NOMO-1 treated with DMSO at 0.1 percent for 48 hours (cell line): ENCODE results near the gene UCP3.

Experiments used
- DNase-seq: peaks from one replicate; lab custom pipeline; 2025; ENCODE audit not compliant: unreplicated experiment; lab: John Stamatoyannopoulos, UW

The UCP3 gene, protein sequence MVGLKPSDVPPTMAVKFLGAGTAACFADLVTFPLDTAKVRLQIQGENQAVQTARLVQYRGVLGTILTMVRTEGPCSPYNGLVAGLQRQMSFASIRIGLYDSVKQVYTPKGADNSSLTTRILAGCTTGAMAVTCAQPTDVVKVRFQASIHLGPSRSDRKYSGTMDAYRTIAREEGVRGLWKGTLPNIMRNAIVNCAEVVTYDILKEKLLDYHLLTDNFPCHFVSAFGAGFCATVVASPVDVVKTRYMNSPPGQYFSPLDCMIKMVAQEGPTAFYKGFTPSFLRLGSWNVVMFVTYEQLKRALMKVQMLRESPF

DNA sequence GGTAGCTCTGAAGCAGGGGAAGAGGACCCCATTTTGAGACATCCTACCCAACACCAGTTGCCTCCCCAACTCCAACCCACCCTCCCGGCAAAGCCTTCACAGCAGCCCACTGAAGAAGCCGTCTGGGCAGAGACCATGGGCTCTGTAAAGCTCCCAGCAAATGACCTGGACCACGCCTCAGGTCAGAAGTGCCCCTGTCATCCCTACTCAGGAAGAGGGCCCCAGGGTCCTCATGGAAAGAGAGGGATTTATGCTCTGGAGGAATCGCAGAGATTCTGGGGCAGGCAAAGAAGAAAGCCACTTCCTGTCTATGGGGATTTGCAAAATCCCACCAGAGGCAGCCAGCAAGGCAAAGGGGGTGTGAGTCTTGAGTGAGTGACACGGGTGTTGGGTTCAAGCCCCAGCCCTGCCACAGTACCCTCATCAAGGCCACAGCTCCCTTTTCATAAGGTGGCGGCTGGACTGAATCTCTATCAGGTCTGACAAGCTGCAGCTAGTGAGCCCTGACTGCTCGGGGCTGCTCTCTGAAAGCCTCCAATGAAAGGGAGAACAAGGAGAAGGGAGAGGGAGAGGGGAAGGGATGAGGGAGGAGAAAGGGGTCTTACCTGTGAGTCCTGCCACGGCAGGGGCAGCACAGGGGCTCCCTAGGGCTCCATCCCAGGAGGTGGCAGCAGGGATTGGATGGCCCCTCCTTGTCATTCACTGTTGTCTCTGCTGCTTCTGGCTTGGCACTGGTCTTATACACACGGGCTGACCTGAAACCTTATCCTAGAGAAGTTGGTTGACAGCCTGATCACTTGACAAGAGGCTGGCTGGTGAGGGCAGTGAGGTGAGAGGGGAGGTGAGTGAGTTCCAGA is at the start of gene UCP3:
Gene UCP3, minus strand, starts transcription at position 713 of the 857 bp plus-strand sequence. CDS start 2,043 bp downstream, outside the sequence.
- DNase-seq: no peak

DNA sequence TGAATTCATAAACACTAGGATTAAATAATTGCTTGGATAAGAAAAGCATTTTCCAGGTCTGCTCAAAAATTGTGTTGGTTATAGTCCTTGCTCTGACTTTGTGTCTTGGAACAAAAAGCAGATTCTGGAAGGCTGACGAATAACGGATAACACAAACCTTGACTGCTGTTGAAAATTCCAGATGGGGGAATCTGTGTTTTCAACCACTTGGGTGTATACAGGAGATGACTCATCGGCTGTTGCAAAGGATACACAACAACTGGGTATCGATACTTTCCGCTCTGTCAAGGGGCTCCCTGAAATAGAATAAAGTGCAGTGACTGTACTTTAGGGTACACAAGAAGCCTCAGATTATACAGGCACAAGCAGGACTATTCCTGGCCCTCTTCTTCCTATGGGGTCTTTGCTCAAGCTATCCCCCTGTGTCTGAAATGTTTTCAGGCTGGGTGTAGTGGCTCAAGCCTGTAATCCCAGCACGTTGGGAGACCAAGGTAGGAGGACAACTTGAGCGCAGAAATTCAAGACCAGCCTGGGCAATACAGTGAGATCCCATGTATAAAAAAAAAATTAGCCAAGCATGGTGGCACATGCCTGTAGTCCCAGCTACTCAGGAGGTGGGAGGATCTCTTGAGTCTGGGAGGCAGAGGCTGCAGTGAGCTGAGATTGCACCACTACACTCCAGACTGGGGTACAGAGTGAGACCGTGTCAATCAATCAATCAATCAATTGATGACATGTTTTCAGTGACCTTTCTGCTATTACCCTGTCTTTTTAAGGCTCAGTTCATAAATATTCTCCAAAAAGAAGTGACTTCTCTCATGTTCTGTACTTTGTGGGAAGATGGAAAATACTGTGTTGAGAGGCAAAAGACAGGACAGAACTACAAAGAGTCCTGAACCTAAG is 48.6 kb upstream of the UCP3 start:
- no peak for DNase-seq

DNA sequence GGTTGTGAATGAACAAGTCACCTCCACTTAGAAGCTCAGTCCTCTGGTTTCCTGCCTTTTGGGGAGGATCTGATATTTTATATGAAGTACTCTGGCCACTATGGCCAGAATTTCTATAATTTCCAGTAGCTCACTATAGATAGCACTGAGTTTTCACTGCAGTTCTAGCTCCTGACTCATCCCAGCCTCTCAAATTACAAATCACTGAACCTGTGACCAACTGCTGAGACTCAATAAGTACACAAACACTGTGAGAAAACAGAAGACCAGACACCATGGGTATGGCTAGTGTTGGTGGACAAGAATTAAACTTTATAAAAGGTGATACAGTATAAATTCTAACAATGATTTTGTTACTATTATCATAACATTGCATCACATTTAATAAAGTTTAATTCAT is 47.1 kb upstream of the UCP3 start:
- DNase-seq: no peak

DNA sequence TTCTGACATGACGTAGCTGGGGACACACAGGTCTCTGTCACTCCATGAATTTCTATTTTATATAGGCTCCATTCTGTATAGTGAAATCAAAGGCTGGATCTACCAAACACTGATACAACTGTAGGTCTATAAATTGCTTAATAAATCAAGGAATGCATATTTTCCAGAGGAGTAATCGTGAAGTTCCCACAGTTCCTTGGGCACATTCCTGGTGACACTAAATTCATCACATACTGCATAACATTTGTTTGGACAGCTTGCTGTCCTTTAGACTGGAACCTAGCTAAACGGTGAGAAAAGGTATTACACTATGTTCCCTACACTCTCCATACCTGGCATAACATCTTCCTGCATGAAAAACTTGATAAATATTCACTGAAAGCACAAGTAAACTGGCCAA is 41.6 kb upstream of the UCP3 start:
- DNase-seq: no peak

DNA sequence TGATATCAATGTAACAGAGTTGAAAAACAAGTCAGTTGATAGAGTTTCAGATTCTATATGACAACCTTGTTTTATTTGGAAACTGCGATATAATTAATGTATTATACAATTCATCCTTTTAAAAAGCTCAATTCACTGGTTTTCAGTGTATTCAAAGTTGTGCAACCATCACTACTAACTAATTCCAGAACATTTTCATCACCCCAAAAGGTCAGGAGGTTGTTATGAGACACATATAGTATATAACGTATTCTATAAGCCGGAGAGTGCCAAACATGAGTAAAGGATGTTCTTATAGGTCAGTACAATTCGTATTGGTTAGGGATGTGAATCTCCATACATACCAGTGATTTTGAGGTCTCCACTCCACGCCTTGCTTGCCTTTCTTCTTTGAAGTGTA is 40.1 kb upstream of the UCP3 start:
- DNase-seq: no peak

DNA sequence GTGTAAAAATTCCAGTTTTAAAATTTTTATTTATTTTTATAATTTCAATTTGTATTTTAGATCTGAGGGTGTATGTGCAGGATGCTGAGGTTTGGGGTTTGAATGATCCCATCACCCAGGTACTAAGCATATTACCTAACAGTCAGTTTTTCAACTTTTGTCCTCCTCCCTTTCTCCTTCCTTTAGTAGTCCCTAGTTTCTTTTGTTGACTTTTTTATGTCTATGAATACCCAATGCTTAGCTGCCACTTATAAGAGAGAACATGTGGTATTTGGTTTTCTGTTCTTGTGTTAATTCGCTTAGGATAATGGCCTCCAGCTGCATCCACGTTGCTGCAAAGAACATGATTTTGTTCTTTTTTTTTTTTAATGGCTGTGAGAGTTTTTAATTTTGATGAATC is 35.7 kb upstream of the UCP3 start:
- DNase-seq: no peak

- no peak for DNase-seq
These were observed 34.6 kb upstream of the UCP3 start for GRCh38 chr11:74043450-74043849.

- DNase-seq: no peak
These were observed 28.4 kb upstream of the UCP3 start for GRCh38 chr11:74037309-74037708.

GRCh38 chr11:74035264-74035663 is 26.4 kb upstream of the UCP3 start:
- no peak for DNase-seq

DNA sequence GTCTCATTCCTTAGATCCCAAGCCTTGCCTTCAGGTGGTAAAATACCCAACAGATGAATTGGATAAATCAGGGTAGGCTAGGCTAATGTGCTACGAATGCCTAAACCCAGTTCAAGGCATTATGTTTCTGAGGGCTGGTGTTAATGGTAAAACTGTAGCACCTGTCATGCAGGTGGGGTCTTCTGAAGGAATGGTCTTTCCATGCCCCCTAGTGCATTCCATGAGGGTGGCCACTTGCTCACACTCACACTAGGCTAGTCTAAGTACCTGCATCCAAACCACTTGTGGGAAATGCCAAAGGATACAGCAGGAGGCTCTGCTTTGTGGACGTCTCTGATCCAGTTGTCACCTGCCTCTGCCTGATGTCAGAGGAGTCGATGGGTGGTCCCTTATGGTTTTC is 24.2 kb upstream of the UCP3 start:
- DNase-seq: no peak

DNA sequence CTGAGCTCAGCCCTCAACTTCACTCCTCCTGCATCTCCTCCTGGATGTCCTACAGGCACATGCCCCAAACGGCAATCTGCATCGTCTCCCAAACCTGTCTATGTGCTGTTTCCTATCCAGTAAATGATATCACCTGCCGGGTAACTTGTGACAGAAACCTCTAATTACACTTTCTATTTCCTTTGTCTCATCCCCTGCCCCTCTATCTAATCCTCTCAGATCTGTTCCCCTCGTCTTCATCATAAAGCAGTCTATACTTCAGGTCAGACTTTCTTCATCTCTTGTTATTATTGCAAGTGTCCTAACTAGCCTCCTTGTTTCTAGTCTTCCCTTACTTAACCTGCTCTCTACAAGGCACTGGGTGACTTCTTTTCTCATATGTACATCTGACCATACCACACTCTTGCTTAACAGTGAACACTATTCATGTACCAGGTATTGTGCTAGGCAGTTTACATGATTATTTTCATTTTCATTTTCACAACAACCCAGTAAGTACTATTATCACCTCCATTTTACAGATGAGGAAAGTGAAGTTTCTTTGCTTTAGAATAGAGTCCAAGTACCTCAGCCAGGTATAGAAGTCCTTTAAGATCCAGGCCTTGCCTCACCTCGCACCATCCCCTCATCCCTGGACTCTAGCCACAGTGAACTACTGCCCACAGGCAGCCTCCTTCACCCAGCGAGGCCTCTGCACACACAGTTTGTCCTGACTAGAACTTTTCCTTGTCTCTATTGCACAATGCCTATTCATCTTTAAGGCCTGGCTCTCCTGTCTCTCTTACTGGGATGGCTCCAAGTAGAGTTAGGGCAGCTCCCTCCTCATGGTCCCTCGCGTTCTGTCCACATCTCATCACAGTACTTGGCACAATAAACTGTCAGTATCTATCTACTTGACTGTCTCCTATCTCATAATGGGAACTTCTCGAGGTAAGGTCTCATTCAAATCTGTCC is 22.1 kb upstream of the UCP3 start:
- DNase-seq: no peak

GRCh38 chr11:74025467-74026166 is 16.7 kb upstream of the UCP3 start:
- DNase-seq: peak; percentile 1

DNA sequence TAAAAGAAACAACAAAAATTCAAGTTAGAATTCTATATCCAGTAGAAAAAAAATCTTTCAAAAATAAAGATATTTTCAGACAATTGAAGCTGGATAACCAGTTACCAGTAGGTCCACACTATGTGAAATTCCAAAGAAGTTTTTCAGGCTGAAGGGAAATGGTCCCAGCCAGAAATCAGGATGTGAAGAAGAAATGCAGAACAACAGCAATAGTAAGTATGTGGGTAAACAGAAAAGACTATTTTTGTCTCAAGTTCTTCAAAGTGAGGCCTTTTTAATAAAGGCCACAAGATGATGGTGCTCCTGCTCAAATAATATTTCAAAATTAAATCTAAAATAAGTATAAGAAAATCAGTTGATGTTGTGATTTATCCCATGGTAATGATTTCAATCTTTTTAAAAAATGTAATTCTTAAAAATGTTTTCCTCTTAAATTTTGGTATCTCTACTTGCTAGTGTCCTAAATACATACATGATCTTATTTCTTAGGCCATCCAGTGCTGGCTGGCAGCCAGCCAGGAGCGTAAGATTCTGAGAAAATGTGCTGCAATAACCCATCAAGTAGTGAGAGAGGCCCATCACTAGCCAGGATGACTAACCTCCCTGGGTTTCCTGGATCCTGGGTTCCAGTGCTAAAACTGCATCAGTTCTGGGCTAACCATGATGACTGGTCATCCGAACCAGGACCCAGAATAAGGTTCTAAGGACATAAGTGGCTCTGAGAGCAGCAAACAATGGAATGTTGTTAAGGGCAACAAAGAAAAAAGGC is 15.6 kb upstream of the UCP3 start:
- DNase-seq: peak; percentile 52

- peak; percentile 62 for DNase-seq
These were observed 14.4 kb upstream of the UCP3 start for GRCh38 chr11:74023276-74023675.

- peak; percentile 88 for DNase-seq
These were observed 13.7 kb upstream of the UCP3 start for GRCh38 chr11:74022546-74022945.

GRCh38 chr11:74021998-74022397 is 13.1 kb upstream of the UCP3 start:
- no peak for DNase-seq

DNA sequence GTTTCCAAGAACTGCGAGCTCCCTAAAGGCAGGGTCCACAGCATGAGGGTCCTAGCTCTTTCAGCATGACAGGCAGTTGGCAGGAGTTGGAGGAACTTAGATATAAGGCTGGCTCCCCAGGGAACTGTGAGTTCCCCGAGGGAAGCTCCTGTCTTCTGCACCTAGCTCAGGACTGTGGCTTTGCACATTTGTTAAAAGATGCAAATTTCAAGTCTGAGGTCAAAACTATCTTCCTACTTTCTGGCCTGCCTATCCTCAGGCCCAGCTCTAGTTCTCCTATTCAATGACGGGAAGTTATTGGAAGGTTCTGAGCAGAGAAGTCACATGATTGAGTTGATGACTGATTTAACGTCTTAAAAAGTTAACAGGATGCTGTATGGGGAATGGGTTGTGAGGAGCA is 11.7 kb upstream of the UCP3 start:
- DNase-seq: peak; percentile 64

GRCh38 chr11:74019860-74020259 is 11.0 kb upstream of the UCP3 start:
- no peak for DNase-seq
